ENCODE results near the gene WNT3A. TPM values are rescaled to one million over a fixed set of nuclear protein-coding genes. Genes with fewer than 3 reads are reported as not detected.
"Not testable (repeated sequence)": the region's sequence is repeated elsewhere in the genome, so short reads cannot be mapped to it uniquely, and the experiment has no call there.

WNT3A gene
- not detected for total RNA-seq
- long read RNA-seq: 0 reads

DNA sequence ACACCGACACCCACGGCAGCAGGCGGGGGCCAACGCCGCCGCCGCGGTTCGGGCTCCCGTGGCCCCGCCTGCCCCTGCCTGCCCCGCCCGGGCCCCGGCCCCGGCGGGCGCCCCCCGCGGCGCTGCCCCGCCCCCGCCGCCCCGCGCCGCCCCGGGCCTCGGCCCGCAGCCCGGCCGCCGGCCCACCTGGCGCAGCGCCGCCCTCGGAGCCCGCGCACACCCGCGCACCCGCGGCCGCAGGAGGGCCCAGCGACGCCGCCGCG lies at the start of gene WNT3A:
WNT3A (plus strand) TSS at position 213 of the 263 bp plus-strand sequence. CDS start 131 bp downstream, outside the sequence.
- no peak for DNase-seq (ENCODE audit: low spot score)

DNA sequence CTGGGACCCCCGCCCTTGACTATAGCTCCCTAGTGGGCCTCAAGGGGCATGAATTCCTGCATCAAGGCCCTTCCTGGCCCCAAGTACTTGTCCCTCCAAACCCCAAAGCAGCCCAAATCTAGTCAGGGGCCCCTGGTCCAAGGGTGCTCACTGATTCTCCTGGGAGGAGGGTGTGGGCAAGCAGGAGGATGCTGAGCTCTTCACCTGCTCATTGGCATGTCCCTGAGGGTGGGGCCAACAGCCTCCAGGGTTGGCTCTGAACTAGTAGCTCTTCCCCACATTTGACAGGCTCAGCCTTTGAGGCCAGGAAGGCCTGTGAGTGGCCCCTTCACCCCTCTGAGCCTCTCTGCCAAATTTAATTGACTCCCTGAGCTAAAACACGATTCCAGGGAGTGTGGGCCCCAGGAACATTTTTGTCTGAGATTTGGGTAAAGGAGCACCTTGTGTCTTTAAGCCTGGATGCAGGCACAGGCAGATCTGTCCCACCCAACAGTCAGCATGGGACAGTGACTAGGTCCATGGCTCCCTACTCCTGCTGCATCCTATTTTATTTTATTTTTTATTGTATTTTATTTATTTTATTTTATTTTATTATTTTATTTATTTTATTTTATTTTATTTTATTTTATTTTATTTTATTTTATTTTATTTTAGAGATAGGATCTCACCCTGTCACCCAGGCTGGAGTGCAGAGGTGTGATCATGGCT lies 48.0 kb upstream of the WNT3A start:
- DNase-seq (ENCODE audit: low spot score): peak; percentile 24

DNA sequence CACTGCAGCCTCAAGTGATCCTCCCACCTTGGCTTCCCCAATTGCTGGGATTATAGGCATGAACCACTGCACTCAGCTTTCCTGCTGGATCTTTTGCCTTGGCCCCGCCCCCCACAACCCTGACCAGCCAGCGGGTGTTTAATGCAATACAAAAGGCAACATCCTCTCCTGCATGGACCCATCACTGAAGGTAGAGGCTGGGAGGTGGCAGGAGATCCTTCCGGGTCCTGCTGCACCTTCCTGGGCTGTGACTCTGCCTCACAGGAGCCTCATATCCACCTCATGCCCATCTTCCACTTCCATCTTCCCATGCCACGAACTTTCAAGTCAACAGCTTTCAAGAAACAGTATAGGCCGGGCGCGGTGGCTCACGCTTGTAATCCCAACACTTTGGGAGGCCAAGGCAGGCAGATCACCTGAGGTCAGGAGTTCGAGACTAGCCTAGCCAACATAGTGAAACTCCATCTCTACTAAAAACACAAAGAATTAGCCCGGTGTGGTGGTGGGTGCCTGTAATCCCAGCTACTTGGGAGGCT lies 47.4 kb upstream of the WNT3A start:
- peak; percentile 45 for DNase-seq (ENCODE audit: low spot score)

DNA sequence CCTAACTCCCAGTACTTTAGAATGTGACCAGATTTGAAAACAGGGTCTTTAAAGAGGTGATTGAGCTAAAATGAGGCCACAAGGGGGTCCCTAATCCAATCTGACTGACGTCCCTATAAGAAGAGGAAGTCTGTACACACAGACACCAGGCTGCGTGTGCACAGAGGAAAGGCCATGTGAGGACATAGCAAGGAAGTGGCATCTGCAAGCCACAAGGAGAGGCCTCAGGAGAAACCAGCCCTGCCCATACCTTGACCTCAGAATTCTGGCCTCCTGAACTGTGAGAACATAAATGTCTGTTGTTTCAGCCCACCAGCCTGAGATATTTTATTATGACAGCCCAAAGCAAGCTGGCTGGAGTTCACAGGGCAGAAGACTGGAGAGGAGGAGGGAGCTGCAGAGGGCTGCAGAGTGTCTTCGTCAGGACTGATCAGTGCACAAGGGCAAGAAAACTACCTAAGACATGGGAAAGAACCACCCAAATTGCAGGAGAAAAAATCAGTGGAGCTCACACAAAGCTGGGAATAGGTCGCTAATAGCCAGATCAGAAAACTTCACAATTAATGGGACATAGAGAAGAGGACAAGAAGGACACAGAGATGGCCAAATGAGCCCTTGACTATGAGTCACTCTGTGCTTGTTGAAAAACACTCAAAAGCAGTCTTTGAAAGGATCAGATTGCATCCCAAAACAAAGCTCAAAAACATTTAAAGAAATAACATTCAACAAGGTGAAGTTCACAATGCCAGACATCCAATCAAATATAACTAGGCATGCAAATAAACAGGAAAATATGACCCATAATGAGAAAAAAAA lies 44.9 kb upstream of the WNT3A start:
- DNase-seq (ENCODE audit: low spot score): peak; percentile 30

DNA sequence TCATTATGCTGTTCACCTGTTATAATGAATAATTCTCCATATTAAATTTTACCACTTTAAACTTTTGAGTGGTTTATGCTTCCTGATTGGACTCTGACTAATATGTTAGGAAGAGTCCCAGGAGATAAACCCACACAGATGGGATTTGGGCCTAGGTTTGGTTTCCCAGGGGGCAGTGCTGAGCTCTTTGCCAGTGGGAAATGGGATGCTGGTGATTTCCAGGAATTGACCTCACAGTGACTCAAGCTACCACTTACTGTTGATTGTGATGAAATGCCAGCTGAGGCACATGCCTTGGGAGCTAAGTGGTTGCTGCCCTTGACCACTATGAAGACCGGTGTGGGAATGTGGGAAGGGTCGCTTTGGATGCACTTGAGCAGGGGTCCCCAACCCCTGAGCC lies 40.1 kb upstream of the WNT3A start:
- DNase-seq (ENCODE audit: low spot score): not testable (repeated sequence)

- DNase-seq (ENCODE audit: low spot score): not testable (repeated sequence)
These were observed 39.0 kb upstream of the WNT3A start for GRCh38 chr1:227967815-227968214.

DNA sequence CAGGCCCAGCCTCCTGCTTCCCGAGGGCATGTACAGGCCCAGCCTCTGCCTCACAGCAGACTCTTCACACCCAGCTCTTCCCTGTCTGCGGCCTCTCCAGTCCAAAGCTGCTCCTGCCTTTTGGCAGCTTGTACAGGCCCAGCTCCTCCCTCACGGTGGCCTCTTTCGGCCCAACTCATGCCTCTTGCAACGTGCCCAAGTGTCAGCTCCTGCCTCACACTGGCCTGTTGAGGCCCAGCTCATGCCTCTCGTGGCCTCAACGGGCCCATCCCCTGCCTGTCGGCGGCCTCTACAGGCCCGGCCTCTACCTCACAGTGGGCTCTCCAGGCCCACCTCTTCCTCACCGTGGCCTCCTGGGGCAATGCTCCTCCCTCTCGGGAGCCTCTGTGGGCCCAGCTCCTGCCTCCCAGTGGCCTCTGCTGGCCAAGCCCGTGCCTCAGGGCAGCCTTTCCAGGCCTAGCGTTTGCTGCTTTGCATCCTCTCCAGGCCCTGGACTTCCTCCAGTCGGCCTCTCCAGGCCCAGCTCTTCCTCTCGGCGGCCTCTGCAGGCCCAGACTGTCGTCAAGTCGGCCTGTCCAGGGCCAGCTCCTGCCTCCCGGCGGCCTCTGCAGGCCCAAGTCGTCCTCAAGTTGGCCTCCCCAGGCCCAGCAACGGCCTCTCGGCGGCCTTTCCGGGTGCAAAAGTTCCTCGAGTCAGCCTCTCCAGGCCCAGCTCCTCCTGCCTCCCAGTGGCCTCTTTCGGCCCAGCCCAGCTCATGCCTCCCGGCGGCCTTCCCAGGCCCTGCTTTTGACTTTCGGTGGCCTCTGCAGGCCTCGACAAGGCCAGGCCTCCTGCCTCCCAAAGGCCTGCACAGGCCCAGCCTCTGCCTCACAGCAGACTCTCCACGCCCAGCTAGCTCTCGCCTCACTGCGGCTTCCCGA lies 36.5 kb upstream of the WNT3A start:
- not testable (repeated sequence) for DNase-seq (ENCODE audit: low spot score)

DNA sequence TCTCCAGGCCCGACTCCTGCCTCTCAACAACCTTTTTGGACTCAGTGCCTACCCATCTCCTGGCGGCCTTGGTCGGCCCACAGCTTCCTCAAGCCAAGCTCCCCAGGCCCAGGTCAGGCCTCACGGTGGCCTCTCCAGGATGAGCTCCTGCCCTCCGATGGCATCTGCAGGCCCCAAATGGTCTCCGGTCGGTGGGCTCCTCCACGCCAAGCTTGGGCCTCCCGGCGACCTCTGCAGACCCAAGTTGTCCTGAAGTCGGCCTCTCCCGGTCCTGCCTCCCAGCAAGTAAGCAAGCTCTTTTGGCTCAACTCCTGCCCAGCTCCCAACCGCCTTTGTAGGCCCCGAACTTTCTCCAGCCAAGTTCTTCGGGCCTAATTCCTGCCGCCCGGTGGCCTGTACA lies 35.6 kb upstream of the WNT3A start:
- not testable (repeated sequence) for DNase-seq (ENCODE audit: low spot score)

- not testable (repeated sequence) for DNase-seq (ENCODE audit: low spot score)
These were observed 35.0 kb upstream of the WNT3A start for GRCh38 chr1:227971643-227972282.

GRCh38 chr1:227972283-227972679 lies 34.5 kb upstream of the WNT3A start:
- not testable (repeated sequence) for DNase-seq (ENCODE audit: low spot score)

DNA sequence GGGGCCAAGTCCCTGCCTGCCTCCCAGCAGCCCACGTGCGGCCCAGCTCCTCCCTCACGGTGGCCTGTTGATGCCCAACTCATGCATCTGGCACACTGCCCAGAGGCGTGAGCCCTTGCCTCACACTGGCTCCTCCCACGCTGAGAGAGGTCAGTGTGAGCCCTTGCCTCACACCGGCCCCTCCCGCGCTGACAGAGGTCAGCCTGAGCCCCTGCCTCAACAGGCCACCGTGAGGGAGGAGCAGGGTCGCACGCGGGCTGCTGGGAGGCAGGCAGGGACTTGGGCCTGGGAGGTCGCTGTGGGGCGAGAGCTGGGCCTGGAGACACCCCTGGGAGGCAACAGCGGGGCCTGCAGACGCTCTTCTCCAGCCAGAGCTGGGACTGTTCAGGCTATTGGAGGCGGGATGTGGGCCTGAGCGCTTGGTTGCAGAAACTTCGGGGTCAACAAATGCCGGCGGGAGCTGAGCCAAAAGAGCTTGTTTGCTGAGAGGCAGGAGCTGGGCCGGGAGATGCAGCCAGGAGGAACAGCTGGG lies 33.9 kb upstream of the WNT3A start:
- DNase-seq (ENCODE audit: low spot score): peak; percentile 90

DNA sequence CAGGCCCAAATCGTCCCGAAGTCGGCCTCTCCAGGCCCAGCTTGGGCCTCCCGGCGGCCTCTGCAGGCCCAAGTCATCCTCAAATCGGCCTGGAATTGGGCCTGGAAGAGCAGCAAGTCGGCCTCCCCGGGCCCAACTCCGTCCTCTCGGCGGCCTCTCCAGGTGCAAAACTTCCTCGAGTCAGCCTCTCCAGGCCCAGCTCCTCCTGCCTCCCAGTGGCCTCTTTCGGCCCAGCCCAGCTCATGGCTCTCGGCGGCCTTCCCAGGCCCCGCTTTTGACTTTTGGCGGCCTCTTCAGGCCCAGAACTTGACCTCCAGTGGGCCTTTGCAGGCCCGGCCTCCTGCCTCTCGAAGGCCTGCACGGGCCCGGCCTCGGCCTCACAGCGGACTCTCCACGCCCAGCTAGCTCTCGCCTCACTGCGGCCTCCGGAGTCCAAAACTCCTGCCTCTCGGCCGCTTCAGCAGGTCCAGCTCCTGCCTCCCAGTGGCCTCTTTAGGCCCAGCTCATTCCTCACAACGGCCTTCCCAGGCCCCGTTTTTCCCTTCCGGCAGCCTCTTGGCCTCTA lies 33.0 kb upstream of the WNT3A start:
- DNase-seq (ENCODE audit: low spot score): not testable (repeated sequence)

DNA sequence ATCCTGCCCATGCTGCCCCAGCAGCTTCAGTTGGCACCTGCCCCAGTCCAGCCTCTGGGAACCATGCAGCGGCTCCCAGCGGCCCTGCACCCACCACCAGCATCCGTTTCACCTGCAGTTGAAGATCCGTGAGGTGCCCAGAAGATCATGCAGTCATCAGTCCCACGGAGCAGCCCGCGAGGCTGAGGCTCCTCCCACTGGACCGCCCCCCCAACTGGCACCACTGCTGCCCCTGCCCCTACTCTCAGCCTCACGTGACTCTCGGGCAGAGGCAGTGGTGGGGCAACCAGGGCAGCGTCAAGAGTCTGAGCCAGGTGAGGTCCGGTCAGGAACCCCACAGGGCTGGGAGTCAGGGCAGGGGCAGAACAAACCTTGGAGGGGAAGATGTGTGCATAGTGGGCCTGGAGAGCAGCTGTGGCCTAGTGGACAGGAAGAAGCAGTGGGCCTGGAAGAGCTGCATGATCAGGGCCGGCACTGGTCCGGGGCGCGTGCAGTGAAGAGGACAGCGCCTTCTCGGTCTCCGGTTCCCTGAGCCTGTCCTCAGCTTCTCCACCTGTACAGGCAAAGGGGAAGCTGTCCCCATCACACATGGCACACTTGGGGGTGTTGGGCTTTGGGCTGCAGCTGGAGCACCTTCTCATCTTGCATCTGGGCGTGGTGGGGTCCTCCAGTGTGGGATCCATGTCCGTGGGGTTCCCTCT lies 31.1 kb upstream of the WNT3A start:
- DNase-seq (ENCODE audit: low spot score): peak; percentile 82

DNA sequence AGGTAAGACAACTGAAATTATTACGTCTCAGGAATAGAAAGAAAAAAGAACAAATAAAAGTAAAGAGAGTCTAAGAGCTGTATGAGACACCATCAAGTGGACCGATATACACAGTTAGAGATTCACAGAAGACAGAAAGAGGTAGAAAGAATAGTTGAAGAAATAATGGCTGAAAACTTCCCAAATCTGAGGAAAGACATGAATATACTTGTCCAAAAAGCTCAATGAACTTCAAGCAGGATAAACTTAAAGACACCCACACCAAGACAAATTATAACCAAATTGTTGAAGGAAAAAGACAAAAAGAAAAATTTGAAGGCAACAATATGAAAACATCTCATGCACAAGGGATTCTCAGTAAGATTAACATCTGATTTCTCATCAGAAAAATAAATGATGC lies 19.6 kb upstream of the WNT3A start:
- no peak for DNase-seq (ENCODE audit: low spot score)

- DNase-seq (ENCODE audit: low spot score): peak; percentile 53
These were observed 12.0 kb upstream of the WNT3A start for GRCh38 chr1:227994632-227995300.

DNA sequence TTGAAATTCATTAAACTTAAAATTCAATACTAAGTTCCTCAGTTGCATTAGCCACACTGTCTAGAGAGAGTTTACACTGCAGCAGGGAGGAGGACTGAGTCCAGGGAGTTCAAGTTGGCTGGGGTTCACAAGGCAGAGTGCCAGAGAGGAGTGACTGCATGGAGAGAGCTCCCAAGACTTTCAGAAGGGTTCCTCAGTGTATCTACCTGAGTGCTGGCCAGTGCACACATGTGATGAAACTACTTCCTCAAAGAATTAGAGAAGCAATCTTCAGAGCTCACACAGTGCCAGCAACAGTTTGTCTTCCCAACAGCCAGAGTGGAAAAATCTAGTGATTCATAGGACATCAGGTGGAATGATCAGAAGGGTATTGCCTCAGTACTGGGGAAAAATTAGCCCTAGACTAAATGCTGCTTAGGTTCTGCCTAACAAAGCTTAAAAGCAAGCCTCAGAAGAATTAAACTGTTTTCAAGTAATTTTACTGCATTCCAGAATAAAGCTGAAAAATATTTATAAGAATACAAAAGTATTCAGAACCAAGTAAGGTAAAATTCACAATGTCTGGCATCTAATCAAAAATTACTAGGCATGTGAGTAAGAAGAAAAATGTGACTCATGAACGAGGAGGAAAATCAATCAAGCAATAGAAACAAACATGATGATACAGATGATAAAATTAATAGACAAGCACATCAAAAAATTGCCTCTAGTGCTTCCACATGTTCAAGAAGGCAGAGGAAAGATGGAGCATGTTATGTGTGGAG lies 10.4 kb upstream of the WNT3A start:
- DNase-seq (ENCODE audit: low spot score): peak; percentile 22

DNA sequence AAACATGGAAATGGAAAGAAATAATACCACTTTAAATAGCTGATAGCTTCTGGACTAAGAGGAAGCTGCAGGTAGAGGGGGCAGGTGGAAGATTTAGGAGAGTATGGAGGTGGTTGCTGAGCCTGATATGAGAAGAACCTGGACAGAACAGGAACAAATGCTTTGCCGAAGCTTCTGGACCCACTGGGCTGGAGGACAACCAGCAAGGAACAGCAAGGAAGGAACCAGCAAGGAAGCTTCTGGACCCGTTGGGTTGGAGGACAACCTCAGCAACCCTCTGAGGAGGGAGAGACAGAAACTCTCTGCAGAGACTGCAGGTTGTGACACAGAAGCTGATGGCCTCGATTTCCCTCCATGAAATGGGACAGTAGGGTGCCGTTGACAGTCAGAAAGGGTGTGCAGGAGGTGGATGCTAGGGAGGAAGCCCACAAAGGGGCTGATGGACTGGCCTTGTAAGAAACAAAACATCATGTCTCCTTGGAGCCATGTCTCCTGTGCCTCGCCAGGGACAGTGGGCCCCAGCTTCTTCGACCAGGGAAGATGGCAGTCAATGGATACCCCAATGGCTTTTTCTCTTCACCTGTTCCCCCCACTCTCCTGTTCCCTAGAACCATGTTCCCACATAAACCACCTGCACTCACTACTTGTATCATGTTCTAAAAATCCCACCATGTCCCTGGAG lies 8.3 kb upstream of the WNT3A start:
- peak; percentile 6 for DNase-seq (ENCODE audit: low spot score)
